Gastroesophageal sphincter (tissue), 4 donors: ENCODE measurements around the gene SYT14. TPM values are rescaled to one million over a fixed set of nuclear protein-coding genes. Genes with fewer than 3 reads are reported as not detected.

Experiments
- ATAC-seq: fragments of 150-250 bp; one replicate; pipeline ENCODE4 v1.9.1; 2016; ENCODE audit warnings: mild to moderate bottlenecking, moderate library complexity
- H3K27ac ChIP-seq, 4 donors: fragments of 200-600 bp; sonication (generic) in 3 of 4; 1 replicate in 3 of 4; 2 replicates in 1 of 4; pipeline ENCODE4 v1.5.1; 2016 to 2019
- H3K27me3 ChIP-seq: fragments of 200-600 bp; sonication (generic); one replicate; pipeline ENCODE4 v1.5.1; 2019
- H3K36me3 ChIP-seq, 2 donors: fragments of 200-600 bp; sonication (generic); one replicate each; pipeline ENCODE4 v1.5.1; 2019; ENCODE audit warnings: control low read depth in 1 of 2
- H3K4me1 ChIP-seq, 3 donors: fragments of 200-600 bp; sonication (generic); 1 replicate in 2 of 3; 2 replicates in 1 of 3; pipeline ENCODE4 v1.5.1; 2016 to 2019; ENCODE audit warnings: control low read depth in 2 of 3
- H3K4me3 ChIP-seq, 2 donors: fragments of 200-600 bp; sonication (generic); one replicate each; pipeline ENCODE4 v1.5.1; 2019; ENCODE audit warnings: mild to moderate bottlenecking in 1 of 2, moderate library complexity in 1 of 2
- H3K9me3 ChIP-seq, 3 donors: fragments of 200-600 bp; sonication (generic); one replicate each; pipeline ENCODE4 v1.5.1; 2017 to 2019; ENCODE audit warnings: control low read depth in 2 of 3
- CTCF ChIP-seq, 4 experiments: fragments of 200-600 bp in 2 of 4; fragments of 450-650 bp in 2 of 4; sonication (generic) in 1 of 4; IDR thresholded peaks; one replicate each; pipeline ENCODE4 v1.5.1; 2017 to 2019; ENCODE audit warnings: antibody characterized with exemption in 4 of 4, mild to moderate bottlenecking in 2 of 4, moderate library complexity in 2 of 4
- EP300 ChIP-seq: sonication (generic); formaldehyde crosslinking; IDR thresholded peaks from one replicate; pipeline ENCODE4 v1.6.1; 2017; ENCODE audit warnings: antibody characterized with exemption, mild to moderate bottlenecking
- POLR2A ChIP-seq, 2 donors: fragments of 450-650 bp; IDR thresholded peaks; one replicate each; pipeline ENCODE4 v1.6.1; 2017; ENCODE audit warnings: antibody characterized with exemption in 2 of 2, mild to moderate bottlenecking in 2 of 2, moderate library complexity in 1 of 2
- POLR2AphosphoS5 ChIP-seq: sonication (generic); formaldehyde crosslinking; IDR thresholded peaks from one replicate; pipeline ENCODE4 v1.6.1; 2017; ENCODE audit warnings: antibody characterized with exemption
- WGBS, 2 donors: methylation state at CpG; one replicate each; pipeline ENCODE4 v1.1.5; 2018; ENCODE audit warnings: low coverage in 1 of 2; 5-methylcytosine and 5-hydroxymethylcytosine counted together
- total RNA-seq, 4 donors: library from RNA; depleted of rRNA; stranded (reverse); fragments of >200 nt; gene quantifications; one replicate each; pipeline ENCODE4 v1.1.0, GENCODE V29; 2016

SYT14 gene
- total RNA-seq, 4 donors from 2014 or later = under 0.01 to 0.27 TPM; not detected in 2

GRCh38 chr1:209985002-209985401 lies 47.0 kb downstream of the SYT14 start:
- no peak overlapping the region for H3K27ac ChIP-seq
- H3K36me3 ChIP-seq = no peaks in the 10 kb centered on the region
- 73 to 81% methylated on average over 2 to 3 of the region's 3 CpGs for WGBS, 2 donors
- TF ChIP-seq POLR2AphosphoS5 = no peak
- no peaks in the 10 kb centered on the region for H3K4me1 ChIP-seq
- H3K27me3 ChIP-seq = peaks cover 12% of the 10 kb centered on the region
- ATAC-seq = no peak
- no peak overlapping the region for H3K4me3 ChIP-seq
- H3K9me3 ChIP-seq = peaks cover 0 to 12% (median 0%) of the 10 kb centered on the region in 3 donors

GRCh38 chr1:209988706-209989105 lies 50.7 kb downstream of the SYT14 start:
- Histone ChIP-seq H3K4me1 (no peaks in the 10 kb centered on the region), H3K36me3 (no peaks in the 10 kb centered on the region), H3K9me3 (peaks cover 0 to 12% (median 0%) of the 10 kb centered on the region in 3 donors), H3K27ac (no peak overlapping the region), H3K27me3 (peaks cover 18% of the 10 kb centered on the region), H3K4me3 (no peak overlapping the region)
- ATAC-seq = no peak
- TF ChIP-seq POLR2AphosphoS5 (no peak), EP300 (no peak), POLR2A (IDR thresholded peaks at IDR 0.05) (no peak)
- WGBS, 2 donors = 77% methylated on average over 2 of the region's 2 CpGs; no CpG with 5 or more reads in 1 of the 2 donors

GRCh38 chr1:209989525-209989924 lies 51.5 kb downstream of the SYT14 start:
- TF ChIP-seq CTCF (IDR thresholded peaks at IDR 0.05) (peak in 1 of 4 experiments; percentile 28), POLR2A (IDR thresholded peaks at IDR 0.05) (no peak)
- Histone ChIP-seq H3K4me3 (no peak overlapping the region), H3K27ac (no peak overlapping the region), H3K27me3 (peaks cover 18% of the 10 kb centered on the region), H3K36me3 (no peaks in the 10 kb centered on the region), H3K9me3 (peaks cover 0 to 12% (median 0%) of the 10 kb centered on the region in 3 donors), H3K4me1 (no peaks in the 10 kb centered on the region)
- WGBS, 2 donors = 18 to 31% methylated on average over 3 of the region's 3 CpGs
- no peak for ATAC-seq

- no peak for ATAC-seq
- 39 to 82% methylated on average over 3 to 5 of the region's 9 CpGs for WGBS, 2 donors
Observed at GRCh38 chr1:209993061-209993830, 55.2 kb downstream of the SYT14 start.

GRCh38 chr1:209996348-209996747 lies 58.3 kb downstream of the SYT14 start:
- no peaks in the 10 kb centered on the region for H3K9me3 ChIP-seq
- no peak for ATAC-seq
- no peak overlapping the region for H3K27ac ChIP-seq
- no peak for TF ChIP-seq POLR2A (IDR thresholded peaks at IDR 0.05)
- TF ChIP-seq POLR2AphosphoS5 = no peak
- TF ChIP-seq CTCF (IDR thresholded peaks at IDR 0.05) = no peak
- TF ChIP-seq EP300 = no peak
- no peaks in the 10 kb centered on the region for H3K4me1 ChIP-seq
- WGBS, 2 donors = 65 to 76% methylated on average over 2 of the region's 2 CpGs
- H3K36me3 ChIP-seq = no peaks in the 10 kb centered on the region
- no peaks in the 10 kb centered on the region for H3K27me3 ChIP-seq
- H3K4me3 ChIP-seq = no peak overlapping the region

More at GRCh38 chr1:209993061-209993830, 55.2 kb downstream of the SYT14 start:
- Histone ChIP-seq H3K27ac (no peak overlapping the region), H3K4me1 (no peaks in the 10 kb centered on the region), H3K36me3 (no peaks in the 10 kb centered on the region), H3K4me3 (no peak overlapping the region), H3K27me3 (peaks cover 6% of the 10 kb centered on the region), H3K9me3 (no peaks in the 10 kb centered on the region)
- TF ChIP-seq CTCF (IDR thresholded peaks at IDR 0.05) = no peak
- no peak for TF ChIP-seq EP300
- no peak for TF ChIP-seq POLR2AphosphoS5
- TF ChIP-seq POLR2A (IDR thresholded peaks at IDR 0.05) = no peak

GRCh38 chr1:209999005-209999404 lies 61.0 kb downstream of the SYT14 start:
- Histone ChIP-seq H3K9me3 (no peaks in the 10 kb centered on the region), H3K4me3 (no peak overlapping the region), H3K36me3 (no peaks in the 10 kb centered on the region), H3K4me1 (no peaks in the 10 kb centered on the region), H3K27me3 (no peaks in the 10 kb centered on the region), H3K27ac (no peak overlapping the region)
- no peak for ATAC-seq
- 50 to 71% methylated on average over 1 of the region's 1 CpG for WGBS, 2 donors
- TF ChIP-seq CTCF (IDR thresholded peaks at IDR 0.05) (no peak), EP300 (no peak), POLR2AphosphoS5 (no peak), POLR2A (IDR thresholded peaks at IDR 0.05) (no peak)
